HG03064 (cell line): ENCODE measurements around the gene RAB8B.

Experiments
- ATAC-seq: cut with Tn5 transposase; IDR thresholded peaks from one replicate; pipeline ENCODE4 v1.9.1; 2021; ENCODE audit warnings: low read depth; ENCODE audit not compliant: unreplicated experiment

RAB8B gene

DNA sequence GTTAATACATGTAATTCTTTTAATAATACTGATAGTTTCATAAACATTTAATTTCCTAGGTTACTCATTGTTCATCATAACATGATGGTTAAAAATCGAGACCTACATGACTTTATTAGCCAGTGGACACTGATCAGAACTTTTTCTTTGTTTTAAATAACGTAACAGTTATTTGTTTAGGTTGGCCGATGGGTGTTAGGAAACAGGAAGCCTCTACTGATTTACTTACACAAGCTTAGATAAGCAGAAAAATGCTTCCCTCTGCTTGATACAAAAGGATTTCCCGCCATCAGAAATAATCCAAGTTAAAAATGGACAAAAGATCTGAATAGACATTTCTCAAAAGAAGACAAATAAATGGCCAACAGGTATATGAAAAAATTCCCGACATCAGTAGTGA is 71.4 kb downstream of the RAB8B start:
- no peak for ATAC-seq

DNA sequence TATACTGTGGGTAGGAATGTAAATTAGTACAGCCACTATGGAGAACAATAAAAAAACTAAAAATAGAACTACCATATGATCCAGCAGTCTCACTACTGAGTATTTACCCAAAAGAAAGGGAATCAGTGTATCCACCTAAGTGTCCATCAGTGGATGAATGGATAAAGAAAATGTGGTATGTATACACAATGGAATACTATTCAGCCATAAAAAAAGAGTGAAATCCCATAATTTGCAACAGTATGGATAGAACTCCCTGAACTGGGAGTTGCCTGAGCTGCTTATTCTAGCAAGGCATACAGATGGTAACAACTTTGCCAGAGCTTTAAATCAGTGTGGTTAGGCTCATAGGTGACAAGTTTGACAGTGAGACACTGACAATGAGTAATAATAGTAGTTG is 71.9 kb downstream of the RAB8B start:
- no peak for ATAC-seq

DNA sequence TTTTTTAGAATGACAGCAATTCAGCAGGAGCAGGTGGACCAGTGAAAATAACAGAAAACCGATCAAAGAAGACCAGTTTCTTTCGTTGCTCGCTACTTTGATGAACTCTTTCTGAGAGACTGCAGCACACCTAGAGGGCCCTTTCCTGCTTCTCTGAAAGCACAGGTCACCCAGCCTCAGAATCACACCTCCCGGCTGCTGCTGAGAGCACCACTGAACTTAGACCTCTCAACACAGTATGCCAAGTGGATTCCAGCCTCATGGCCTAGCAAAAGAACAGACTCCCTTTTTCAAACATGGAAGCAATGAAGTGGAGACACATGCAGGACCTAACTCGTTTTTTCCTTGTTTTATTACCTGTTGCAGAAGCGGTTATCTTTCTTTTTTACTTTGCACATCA is 74.1 kb downstream of the RAB8B start:
- no peak for ATAC-seq

DNA sequence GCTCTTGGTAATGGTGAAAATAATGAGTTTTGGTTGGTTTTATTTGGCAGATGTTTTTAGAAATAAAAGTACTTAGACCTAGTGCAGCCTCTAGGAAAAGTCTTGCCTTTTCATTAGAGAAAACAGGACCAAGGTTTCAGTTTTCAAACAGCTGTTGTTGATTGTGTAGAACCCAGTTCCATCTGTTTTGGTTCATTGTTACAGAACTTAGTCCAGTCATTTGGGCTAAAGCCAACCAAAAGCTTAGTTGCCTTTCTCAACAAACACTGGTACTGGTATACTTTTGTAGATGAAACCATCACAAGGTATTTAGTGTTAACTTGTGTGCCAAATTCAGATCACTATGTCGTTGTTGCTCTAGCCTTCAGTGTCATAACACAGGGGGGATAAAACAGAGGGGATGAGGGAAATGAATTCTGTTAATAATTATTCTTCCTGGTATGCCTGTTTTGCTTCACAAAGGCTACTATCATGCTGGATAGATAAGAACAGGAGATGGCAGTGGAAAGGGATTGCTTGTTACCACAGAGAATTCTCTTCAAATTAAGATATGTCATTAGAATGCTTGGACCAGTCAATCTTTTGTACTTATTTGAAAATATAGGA is 75.4 kb downstream of the RAB8B start:
- no peak for ATAC-seq

DNA sequence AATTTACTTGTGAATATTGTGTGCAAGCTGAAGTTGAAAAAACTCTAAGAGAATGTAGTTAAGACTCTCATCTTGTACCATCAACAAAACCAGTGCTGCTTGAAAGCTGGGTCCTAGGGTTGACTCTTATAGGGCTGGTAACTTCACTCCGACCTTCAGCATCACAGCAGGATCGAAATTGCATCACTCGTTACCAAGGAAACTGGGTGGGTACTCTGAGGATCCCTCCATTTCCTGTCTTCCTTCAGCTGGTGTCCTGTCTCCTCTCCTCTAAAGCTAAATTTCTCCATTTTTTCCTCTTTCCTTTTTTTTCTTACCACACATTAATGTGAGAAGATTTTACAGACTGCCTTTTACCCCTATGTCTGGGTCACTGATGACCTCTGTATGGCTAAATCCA is 85.0 kb downstream of the RAB8B start:
- no peak for ATAC-seq

DNA sequence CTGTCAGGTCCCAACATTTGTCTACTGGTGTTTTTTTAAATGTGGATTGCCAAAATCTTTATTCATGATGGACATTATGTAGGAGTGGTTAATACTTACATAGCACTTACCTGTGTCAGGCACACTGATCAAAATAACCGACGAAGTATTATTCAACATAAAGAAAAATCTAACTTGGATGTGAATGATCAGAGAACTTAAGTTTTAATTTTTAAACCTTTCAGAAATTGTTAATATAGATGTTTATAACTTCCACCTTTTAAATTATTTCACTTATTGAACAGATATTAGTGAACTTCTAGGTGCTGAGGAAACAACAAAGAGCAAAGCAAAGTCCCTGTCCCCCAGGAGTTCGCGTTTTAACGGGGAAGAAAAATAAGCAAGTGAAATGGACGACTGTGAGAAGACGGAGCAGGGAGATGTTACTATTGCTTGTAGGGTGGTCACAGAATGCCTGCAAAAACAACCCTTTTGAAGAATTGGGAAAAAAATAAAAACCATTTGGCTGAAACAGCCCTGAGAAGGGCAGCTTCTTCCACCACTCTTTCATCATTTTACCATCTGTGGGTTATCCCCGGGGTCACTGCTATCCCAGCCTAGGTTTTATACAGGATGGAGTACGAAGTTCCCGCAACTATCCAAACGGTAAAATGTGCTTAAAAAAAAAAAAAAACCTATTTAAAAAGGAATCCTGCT is 87.1 kb downstream of the RAB8B start:
- no peak for ATAC-seq

DNA sequence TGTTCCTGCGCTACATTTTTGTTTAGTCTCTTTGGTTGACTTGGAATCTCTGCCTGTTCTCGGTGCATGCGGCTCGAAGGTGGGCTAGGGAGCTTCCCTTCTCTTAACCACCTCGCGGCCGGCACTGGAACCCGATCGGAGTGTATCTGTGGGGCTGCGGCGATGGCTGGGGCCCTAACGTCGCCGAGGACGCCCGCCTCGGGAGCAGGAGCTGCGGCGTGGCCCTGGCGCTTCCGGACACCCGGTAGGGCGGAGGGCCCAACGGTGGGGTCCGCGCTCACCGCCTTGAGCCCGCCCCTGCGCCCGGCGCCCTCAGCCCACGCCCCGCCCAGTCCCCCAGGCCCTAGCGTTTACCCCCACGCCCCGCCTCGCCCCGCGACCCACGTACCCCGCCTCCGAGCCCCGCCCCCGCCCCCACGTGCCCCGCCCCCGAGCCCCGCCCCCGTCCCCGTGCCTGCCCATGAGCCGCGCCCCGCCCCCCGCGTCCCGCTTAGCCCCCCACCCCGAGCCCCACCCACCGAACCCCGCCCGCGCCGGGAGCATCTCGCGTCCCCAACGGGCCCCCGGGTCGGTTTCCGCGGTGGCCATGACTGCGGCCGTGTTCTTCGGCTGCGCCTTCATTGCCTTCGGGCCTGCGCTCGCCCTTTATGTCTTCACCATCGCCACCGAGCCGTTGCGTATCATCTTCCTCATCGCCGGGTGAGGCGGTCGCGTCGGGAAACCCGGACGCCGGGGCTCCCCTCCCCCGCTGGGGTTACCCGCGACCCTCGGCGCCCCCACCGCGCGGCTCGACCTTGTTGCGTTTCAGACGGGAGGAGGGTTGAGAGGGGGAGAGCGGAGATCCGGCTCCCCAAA is 87.9 kb downstream of the RAB8B start, which contains the start of gene APH1B:
TSS of gene APH1B (plus strand) at position 568 of the 855 bp plus-strand sequence. CDS start at position 587, 19 bp downstream.
- no peak for ATAC-seq

DNA sequence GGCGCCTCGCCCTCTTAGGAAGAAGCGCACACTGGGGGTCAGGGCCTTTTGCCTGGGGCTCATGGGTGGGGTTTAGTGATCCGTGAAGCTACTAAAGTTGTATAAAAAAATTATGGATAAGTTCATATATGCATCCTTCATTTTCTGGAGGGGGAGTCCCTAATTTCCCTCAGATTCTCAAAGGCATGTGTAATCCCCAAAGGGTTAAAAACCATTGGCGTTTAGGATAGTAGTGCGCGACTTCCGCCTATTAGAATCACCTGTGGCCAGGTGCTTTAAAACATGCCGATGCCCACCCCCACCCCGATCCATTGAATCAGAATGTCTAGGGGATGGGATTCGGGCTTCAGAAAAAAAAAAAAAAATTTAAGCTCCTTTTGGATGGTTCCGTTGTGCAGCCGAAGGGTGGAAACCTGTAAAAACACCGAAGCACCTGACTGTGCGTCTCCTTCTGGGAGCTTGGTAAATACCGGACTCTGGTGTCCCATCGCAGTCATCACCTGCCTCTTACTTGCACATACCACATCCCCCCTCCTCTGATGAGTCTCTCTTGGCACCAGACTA is 88.6 kb downstream of the RAB8B start:
- ATAC-seq: no peak

DNA sequence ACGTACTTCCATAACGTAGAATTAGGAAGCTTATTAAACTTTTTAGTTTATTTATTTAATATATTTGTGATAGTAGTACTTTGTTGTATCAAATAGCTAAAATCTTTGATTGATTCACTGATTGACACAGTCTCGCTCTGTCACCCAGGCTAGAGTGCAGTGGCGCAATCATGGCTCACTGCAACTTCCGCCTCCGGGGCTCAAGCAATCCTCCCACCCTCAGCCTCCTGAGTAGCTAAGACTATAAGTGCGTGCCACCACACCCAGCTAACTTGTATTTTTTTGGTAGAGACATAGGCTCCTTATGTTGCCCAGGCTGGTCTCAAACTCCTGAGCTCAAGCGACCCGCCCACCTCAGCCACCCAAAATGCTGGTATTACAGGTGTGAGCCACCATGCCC is 93.7 kb downstream of the RAB8B start:
- no peak for ATAC-seq

DNA sequence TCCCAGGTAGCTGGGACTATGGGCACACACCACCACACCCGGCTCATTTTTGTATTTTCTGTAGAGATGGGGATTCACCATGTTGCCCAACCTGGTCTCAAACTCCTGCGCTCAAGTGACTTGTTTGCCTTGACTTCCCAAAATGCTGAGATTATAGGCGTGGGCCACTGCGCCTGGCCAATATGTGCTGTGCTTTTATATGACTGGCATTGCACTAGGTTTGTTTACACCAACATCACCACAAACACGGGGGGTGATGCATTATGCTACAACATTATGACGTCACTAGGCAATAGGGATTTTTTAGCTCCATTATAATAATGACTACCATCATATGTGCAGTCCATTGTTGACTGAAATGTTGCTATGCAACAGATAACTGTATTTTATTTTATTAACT is 94.9 kb downstream of the RAB8B start:
- no peak for ATAC-seq

DNA sequence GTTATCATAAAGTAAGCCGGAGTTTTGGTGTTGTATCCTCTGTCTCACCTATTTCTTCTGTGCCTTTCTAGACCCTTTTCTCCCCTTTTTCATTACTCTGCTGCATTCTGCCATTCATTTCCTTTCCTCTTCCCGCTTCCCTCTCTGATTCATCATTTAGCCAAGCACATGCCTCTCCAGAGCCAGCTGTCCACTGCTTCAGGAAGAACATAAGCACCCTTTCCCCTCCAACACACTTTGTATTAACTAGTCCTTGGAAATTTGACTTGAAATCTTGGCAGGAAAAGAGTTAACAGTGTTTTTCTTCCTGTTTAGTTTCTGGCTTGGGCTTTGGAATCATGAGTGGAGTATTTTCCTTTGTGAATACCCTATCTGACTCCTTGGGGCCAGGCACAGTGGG is 97.7 kb downstream of the RAB8B start:
- no peak for ATAC-seq

DNA sequence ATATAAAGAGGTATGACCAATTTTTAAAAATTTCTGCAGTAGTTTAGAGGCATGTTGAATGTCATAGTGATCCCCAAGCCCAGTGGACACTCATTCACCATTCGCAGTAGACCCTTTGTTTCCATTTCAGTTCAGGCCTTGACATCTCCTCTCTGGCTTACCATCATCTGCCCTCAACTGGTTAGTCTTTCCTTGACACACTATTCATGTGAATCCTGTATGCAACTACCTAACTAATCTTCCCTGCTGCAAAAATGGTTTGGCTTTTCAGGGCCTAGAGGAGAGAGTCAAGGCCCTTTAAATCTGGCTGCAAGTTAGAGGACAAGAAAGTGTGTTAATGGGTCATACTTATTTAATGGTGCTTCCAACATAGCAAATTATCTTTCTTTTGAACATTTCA is 98.9 kb downstream of the RAB8B start:
- ATAC-seq: no peak

DNA sequence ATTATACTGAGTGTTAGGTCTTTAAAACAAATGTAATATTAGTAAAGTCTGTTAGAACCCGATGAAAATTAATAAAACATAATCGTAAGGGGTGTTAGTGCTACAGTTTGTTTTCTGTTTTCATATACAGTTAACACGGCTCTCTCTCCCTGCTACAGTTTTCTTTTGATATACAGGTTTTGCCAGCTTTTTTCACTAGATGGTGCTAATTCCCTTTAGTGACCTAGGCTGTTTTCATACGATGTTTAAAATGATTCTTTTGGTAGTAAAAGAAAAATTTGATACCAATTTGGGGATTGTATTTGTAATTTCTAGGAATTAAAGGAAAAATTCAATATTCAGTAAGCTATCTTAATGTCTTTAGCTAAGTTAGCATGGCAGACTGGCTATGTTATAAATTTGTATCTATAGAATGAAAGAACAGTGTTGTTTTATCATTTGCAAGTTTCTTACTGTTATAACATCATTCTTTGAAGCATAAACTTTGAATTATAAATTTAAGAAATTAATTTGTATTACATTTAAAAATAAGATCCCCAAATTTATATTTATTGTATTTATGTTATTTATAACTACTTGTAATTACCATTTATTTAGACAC is 99.5 kb downstream of the RAB8B start:
- no peak for ATAC-seq

DNA sequence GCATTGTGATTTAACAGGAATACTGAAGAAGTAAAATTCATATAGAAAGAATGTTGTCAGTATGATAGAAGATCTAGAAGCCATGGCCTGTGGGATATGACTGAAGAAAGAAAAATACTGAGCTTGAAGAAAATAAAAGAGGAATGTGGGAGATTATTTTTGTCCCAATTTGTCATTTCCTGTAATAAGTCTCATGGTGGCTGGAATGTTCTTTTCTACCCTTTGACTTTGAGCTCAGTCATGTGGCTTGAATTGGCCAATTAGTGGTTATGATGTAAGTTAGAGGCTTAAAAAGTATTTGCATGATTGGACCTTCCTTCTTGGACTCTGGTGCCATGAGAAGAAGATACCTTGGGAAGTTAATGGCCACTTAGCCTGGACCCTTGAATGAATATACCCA is 102.1 kb downstream of the RAB8B start:
- ATAC-seq: no peak

DNA sequence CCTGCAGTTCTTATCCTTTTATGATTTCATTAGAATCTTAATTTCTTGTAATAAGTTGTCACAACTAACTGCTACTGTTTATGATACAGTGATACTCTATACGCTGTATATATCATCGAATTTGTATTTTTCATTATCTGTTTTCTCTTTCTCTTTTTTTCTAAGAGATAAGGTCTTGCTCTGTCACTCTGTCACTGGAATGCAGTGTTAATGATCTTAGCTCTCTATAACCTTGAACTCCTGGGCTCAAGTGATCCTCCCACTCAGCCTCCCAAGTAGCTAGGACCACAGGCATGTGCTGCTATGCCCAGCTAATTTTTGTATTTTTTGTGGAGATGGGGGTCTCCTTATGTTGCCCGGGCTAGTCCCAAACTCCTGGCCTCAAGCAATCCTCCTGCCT is 102.8 kb downstream of the RAB8B start:
- ATAC-seq: no peak

DNA sequence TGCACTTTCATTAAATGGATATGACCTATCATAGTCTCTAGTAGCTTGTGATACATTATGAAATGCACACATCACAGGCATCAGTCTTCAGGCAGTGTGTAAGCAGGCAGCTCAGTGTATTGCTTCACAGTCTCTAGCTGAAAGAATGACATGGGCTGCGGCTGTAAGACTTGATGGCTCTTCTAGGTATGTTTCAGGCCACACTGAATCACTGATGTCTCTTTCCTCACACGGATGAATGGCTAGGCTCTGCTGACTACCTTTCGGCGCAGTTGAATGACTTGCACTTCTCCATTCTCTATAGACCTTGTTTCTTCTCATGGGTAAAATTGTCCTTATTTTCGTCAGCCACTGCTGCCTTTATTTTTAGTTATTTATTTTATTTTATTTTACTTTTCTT is 103.4 kb downstream of the RAB8B start:
- no peak for ATAC-seq

DNA sequence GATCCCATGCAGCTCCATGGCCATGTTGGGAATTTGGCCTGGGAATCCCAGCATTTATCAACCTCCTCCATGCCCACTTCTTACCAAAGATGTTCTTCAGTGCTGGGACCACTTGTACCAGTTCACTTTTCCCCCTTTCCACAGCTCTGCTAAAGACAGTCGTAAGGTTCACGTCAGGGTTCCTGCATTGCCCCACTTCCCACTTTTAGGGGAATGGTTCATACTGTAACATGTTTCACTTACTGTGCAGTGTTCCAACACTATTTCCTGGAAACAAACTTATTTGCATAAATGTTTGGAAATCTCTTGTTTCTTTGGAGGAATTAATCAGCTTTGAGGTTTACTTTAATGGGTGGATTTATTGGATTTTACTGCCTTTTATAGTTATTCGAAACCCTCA is 105.0 kb downstream of the RAB8B start:
- ATAC-seq: no peak

DNA sequence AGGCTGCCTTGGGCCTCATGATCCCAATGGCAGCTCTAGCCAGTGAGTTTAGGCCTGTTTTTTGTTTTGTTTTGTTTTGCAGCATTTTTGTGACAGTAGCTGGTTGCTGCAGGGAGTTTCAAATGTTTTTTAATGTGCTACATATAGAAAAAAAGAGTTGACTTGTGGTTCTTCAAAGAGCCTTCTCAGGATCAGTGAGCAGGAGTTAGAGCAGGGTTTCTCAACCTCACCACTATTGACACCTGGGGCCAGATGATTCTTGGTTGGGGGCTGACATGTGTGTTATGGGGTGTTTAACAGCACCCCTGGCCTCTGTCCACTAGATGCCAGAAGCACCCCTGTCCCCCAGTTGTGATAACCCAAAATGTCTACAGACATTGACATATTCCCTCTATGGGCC is 105.9 kb downstream of the RAB8B start:
- no peak for ATAC-seq

DNA sequence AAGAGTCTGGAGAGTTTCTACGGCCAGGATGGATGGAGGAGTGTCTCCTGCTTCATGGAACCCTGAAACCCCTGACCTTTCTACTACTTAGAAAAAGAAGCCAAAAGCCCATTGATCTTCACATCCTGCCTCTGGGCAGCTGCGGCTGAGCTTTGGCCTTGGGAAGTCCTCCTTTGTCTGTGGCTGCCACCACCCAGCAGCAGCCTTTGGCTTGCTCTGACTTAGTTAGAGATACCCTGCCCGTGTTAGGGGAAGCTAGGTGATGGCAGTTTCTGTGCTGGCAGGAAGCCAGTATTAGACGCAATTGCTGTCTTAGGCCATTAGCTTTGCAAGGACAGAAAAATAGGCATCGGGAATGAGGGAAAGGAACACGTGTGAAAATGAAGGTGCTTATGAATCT is 106.8 kb downstream of the RAB8B start:
- ATAC-seq: no peak

DNA sequence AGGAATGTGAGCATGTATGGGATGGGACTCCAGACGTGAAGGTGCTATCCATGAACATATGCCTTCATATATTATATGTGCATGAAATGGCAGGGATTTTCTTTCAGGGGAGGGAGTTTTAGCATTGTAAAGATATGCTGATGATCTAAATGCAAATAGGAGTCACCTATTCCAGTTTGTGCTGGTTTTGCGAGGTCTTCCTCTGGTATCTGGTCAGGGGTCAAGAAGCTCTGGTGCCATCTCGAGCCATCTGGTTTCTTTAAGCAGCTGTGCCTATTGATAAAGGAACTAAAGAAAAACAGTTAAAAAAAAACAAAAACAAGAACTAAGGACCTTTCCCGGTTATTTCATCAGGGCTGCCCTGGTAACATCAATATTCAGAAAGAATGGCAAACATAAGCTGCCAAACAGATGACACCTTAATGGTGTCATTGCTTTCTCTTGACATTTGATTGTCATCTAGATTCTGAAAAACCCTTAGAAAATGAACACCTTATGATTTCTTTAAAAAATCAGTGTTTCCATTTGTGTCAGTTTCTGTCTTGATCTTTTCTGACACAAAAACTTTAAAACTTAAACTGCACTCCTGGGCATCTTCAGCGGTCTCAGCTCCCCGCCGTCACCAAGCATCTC is 110.7 kb downstream of the RAB8B start:
- no peak for ATAC-seq
